ENCODE data around the gene CELSR1.
"Not testable (repeated sequence)": the region's sequence is repeated elsewhere in the genome, so short reads cannot be mapped to it uniquely, and the experiment has no call there.

CELSR1 gene

DNA sequence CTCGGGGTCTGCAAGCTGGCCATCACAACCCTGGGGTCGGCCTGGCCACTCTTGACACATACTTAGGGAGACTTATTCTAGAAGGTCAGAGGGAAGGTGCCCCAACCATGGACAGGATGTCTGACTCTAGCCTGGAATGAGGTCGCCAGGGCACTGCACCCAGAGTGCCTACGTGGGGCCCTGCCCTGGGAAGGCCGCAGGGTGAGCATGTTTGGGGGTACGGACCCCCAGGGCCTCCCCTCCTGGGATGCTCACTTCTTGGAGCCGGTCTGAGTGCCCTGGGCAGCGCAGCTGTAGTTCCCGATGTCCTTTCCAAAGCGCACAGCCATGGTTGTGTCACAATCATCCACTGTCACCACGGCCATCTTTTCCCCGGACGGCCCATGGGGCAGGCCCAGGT lies 126.1 kb downstream of the CELSR1 start:
- no peak for DNase-seq (ENCODE audit: low read depth)
- no peaks in the 10 kb centered on the region for H3K36me3 ChIP-seq (ENCODE audit: control insufficient read depth, insufficient read depth, low read length, severe bottlenecking)
- H3K4me3 ChIP-seq (ENCODE audit: low read length) = no peak overlapping the region
- H3K9me3 ChIP-seq (ENCODE audit: control insufficient read depth, low read length) = peaks cover under 1% of the 10 kb centered on the region
- H3K4me1 ChIP-seq (ENCODE audit: control insufficient read depth, insufficient read depth, low read length) = no peaks in the 10 kb centered on the region
- peaks cover 47% of the 10 kb centered on the region for H3K27me3 ChIP-seq (replicated peaks; ENCODE audit: control insufficient read depth, insufficient read depth, low read length)
- H3K9ac ChIP-seq (ENCODE audit: low read length) = no peak overlapping the region

DNA sequence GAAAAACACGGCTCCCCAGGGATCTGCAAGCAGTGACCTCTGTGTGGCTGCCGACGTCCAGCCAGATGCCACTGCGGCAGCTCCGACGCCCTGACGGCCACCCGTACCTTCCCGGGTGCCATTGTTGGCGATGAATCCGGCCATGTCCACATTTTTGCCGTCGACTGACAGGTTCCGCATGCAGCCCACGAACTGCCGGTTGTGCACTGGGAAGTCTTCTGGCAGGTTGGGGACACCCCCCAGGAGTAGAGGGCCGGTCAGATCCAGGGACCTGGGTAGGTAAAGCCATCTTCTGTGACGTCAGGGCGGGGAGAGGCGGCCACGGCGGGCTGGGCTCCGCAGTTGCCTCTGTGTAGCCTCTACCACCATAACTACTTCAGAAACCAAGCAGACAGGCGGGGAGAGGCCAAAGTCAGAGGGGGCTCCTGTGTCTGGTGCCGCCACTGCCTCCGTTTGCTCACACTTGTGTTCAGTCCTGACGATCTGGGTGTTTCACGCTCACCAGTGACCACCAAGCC lies 127.1 kb downstream of the CELSR1 start:
- no peak for DNase-seq (ENCODE audit: low read depth)
- no peak overlapping the region for H3K9ac ChIP-seq (ENCODE audit: low read length)
- no peaks in the 10 kb centered on the region for H3K36me3 ChIP-seq (ENCODE audit: control insufficient read depth, insufficient read depth, low read length, severe bottlenecking)
- no peaks in the 10 kb centered on the region for H3K9me3 ChIP-seq (ENCODE audit: control insufficient read depth, low read length)
- no peaks in the 10 kb centered on the region for H3K4me1 ChIP-seq (ENCODE audit: control insufficient read depth, insufficient read depth, low read length)
- H3K27me3 ChIP-seq (replicated peaks; ENCODE audit: control insufficient read depth, insufficient read depth, low read length) = peaks cover 43% of the 10 kb centered on the region
- no peak overlapping the region for H3K4me3 ChIP-seq (ENCODE audit: low read length)

DNA sequence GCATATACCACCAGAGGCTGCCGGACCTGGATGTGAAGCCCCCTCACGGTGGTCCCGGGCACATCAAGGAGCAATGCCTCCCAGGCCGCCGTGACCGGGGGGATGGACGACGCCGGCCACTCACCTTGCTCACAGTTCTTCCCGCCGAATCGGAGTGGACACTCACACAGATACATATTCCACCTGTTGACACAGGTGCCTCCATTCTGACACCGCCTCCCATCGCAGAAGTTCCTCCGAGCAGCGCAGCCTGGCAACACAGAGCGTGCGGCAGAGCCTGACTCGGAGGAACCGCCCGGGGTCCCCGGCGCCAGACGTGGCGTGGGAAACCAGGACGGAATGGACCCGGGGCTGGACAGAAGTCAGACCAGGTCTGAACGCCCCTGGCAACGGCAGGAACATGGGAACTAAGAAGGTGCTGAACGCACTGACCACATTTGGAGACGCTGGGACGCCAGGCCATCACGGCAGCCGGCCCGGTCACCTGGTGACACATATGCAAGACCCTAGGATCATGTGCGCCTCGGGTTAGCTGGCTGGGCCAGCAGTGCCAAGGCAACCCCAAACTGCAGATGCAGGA lies 127.7 kb downstream of the CELSR1 start:
- no peaks in the 10 kb centered on the region for H3K9me3 ChIP-seq (ENCODE audit: control insufficient read depth, low read length)
- H3K4me1 ChIP-seq (ENCODE audit: control insufficient read depth, insufficient read depth, low read length) = no peaks in the 10 kb centered on the region
- DNase-seq (ENCODE audit: low read depth) = no peak
- H3K4me3 ChIP-seq (ENCODE audit: low read length) = no peak overlapping the region
- H3K9ac ChIP-seq (ENCODE audit: low read length) = no peak overlapping the region
- no peaks in the 10 kb centered on the region for H3K36me3 ChIP-seq (ENCODE audit: control insufficient read depth, insufficient read depth, low read length, severe bottlenecking)
- peaks cover 40% of the 10 kb centered on the region for H3K27me3 ChIP-seq (replicated peaks; ENCODE audit: control insufficient read depth, insufficient read depth, low read length)

DNA sequence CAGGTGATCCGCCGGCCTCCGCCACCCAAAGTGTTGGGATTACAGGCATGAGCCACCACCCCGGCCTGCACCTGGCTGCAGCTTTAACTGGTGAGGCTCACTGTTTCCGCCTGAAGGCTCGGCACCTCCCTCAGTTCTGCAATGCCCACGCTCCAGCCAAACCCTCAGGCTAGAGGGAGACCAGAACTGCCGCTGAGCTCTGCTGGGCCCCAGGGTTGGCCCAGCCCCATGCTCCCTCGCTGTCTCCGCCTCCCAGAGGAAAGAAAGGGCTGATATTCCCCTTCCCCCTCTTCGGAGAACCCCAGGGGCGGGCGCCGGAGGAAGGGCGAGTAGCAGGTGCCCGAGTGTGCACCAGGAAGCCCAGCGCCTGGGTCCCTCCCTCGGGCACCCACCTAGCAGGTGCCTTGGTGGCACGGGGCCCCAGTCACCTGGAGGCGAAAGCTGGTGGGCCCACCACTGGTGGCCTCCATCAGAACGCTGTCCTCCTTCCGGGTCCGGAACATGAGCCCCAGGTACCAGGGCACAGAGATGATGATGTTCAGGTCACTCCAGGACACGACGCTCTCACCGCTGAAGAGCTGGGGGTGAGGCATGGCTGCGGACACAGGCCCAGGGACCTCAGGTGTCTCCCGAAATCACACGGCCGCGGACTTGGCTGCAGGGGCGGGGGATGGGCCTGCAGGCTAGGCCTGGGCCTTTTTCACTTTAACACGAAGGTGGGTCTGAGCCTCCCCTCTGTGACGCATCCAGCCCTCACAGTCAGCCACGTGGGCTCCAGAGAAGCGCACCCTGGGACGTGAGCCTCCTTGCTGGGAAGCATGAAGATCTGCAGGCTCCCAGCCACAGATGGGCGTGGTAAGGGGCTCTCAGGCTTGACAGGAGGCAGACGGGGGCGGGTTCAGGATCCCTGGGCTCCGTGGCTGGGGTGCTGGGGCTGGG lies 128.6 kb downstream of the CELSR1 start:
- H3K36me3 ChIP-seq (ENCODE audit: control insufficient read depth, insufficient read depth, low read length, severe bottlenecking) = no peaks in the 10 kb centered on the region
- no peaks in the 10 kb centered on the region for H3K4me1 ChIP-seq (ENCODE audit: control insufficient read depth, insufficient read depth, low read length)
- H3K27me3 ChIP-seq (replicated peaks; ENCODE audit: control insufficient read depth, insufficient read depth, low read length) = peaks cover 32% of the 10 kb centered on the region
- H3K9ac ChIP-seq (ENCODE audit: low read length) = no peak overlapping the region
- no peak for DNase-seq (ENCODE audit: low read depth)
- no peak overlapping the region for H3K4me3 ChIP-seq (ENCODE audit: low read length)
- no peaks in the 10 kb centered on the region for H3K9me3 ChIP-seq (ENCODE audit: control insufficient read depth, low read length)

DNA sequence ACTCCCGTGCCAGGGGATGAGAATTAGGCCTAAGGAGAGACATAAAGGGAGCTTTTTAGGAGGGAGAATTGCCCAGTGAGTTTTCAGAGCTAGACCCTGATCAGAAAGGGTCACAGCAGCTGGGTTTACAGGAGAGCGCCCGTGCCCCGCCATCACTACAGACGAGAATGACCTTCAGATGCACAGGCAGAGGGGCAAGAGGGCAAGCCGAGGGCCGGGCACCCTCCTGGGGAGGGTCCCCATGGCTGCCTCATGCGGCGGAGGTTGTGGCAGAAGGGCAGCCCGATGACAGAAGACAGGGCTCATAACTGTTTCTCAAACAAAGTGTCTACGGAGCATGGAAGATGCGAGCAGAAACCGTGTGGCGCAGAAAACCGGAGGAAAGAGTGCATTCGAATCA lies 129.7 kb downstream of the CELSR1 start:
- Histone ChIP-seq H3K27me3 (replicated peaks; ENCODE audit: control insufficient read depth, insufficient read depth, low read length) (peaks cover 23% of the 10 kb centered on the region), H3K9me3 (ENCODE audit: control insufficient read depth, low read length) (no peaks in the 10 kb centered on the region), H3K36me3 (ENCODE audit: control insufficient read depth, insufficient read depth, low read length, severe bottlenecking) (no peaks in the 10 kb centered on the region), H3K4me3 (ENCODE audit: low read length) (no peak overlapping the region), H3K4me1 (ENCODE audit: control insufficient read depth, insufficient read depth, low read length) (no peaks in the 10 kb centered on the region), H3K9ac (ENCODE audit: low read length) (no peak overlapping the region)
- DNase-seq (ENCODE audit: low read depth) = no peak

DNA sequence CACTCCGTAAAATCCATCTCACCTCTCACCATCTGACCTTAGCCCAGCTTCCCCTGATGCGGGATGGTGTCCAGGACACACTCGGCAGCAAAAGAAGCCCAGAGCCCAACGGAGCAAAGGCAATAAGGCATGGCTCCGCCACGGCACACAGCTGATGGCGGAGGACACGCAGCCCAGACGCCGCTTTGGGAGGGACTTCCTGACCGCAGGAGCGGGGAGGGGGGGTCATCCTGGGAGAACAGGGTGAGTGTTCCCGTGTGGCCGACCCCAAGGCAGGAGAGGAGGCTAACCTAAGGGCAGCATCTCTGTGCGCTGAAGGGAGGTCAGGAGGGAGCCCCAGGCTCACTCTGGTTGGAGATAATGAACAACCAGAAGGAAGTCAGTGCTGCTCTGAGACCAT lies 130.6 kb downstream of the CELSR1 start:
- no peak overlapping the region for H3K9ac ChIP-seq (ENCODE audit: low read length)
- H3K27me3 ChIP-seq (replicated peaks; ENCODE audit: control insufficient read depth, insufficient read depth, low read length) = peaks cover 14% of the 10 kb centered on the region
- no peaks in the 10 kb centered on the region for H3K9me3 ChIP-seq (ENCODE audit: control insufficient read depth, low read length)
- no peaks in the 10 kb centered on the region for H3K4me1 ChIP-seq (ENCODE audit: control insufficient read depth, insufficient read depth, low read length)
- DNase-seq (ENCODE audit: low read depth) = no peak
- no peak overlapping the region for H3K4me3 ChIP-seq (ENCODE audit: low read length)
- H3K36me3 ChIP-seq (ENCODE audit: control insufficient read depth, insufficient read depth, low read length, severe bottlenecking) = no peaks in the 10 kb centered on the region

DNA sequence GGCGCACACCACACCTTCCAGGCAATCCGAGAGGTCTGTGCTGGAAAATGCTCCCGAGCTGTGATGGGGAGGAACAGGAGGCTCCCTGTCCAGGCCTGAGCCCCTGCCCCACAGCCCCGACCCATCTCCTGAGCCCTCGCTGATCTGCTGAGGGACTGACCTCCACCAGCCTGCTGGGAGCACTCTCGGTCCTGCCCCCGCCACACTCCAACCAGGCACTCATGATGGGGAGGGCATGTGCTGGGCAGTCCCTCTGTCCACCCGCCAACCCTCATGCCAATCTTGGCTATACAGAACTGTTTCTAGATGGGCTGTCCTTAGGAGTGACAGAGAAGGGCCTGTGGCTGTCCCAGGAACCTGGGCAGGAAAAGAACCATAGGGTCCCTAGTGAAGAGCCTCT lies 131.1 kb downstream of the CELSR1 start:
- DNase-seq (ENCODE audit: low read depth) = no peak
- no peaks in the 10 kb centered on the region for H3K36me3 ChIP-seq (ENCODE audit: control insufficient read depth, insufficient read depth, low read length, severe bottlenecking)

DNA sequence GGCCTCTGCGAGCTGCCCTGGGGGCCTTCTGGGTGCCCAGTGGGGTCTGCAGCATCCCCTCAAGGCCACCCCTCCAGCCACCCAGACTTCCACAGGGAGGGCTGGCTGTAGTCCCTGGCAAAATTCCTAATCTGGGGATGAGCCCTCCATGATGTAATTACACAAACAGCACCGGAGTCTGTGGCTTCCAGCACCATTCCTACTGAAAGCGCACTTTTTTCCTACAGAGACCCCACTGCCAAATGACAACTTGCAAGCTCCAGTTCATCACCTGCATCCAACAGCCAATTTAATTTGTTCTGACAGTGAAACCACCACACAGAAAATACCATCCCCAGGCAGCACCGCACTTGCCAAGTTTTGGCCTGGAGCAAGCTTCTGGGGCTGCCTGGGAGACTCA lies 131.5 kb downstream of the CELSR1 start:
- no peak for DNase-seq (ENCODE audit: low read depth)
- H3K36me3 ChIP-seq (ENCODE audit: control insufficient read depth, insufficient read depth, low read length, severe bottlenecking) = no peaks in the 10 kb centered on the region
- no peak overlapping the region for H3K9ac ChIP-seq (ENCODE audit: low read length)
- H3K9me3 ChIP-seq (ENCODE audit: control insufficient read depth, low read length) = no peaks in the 10 kb centered on the region
- H3K4me3 ChIP-seq (ENCODE audit: low read length) = no peak overlapping the region
- peaks cover 14% of the 10 kb centered on the region for H3K27me3 ChIP-seq (replicated peaks; ENCODE audit: control insufficient read depth, insufficient read depth, low read length)
- no peaks in the 10 kb centered on the region for H3K4me1 ChIP-seq (ENCODE audit: control insufficient read depth, insufficient read depth, low read length)

More for the DNA sequence above, 131.1 kb downstream of the CELSR1 start:
- no peaks in the 10 kb centered on the region for H3K9me3 ChIP-seq (ENCODE audit: control insufficient read depth, low read length)
- H3K27me3 ChIP-seq (replicated peaks; ENCODE audit: control insufficient read depth, insufficient read depth, low read length) = peaks cover 14% of the 10 kb centered on the region
- H3K4me1 ChIP-seq (ENCODE audit: control insufficient read depth, insufficient read depth, low read length) = no peaks in the 10 kb centered on the region
- no peak overlapping the region for H3K4me3 ChIP-seq (ENCODE audit: low read length)
- H3K9ac ChIP-seq (ENCODE audit: low read length) = no peak overlapping the region

DNA sequence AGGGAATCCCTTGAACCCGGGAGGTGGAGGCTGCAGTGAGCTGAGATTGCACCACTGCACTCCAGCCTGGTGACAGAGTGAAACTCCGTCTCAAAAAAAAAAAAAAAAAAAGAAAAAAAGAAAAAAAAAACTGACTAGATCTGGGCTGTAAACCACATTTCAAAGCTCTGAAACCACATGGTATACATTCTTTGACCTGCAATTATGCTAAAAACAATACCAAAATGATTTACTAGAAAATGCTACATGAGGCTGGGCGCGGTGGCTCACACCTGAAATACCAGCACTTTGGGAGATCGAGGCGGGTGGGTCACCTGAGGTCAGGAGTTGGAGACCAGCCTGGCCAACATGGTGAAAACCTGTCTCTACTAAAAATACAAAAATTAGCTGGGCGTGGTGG lies 133.5 kb downstream of the CELSR1 start:
- H3K4me1 ChIP-seq (ENCODE audit: control insufficient read depth, insufficient read depth, low read length); H3K9me3 ChIP-seq (ENCODE audit: control insufficient read depth, low read length); H3K36me3 ChIP-seq (ENCODE audit: control insufficient read depth, insufficient read depth, low read length, severe bottlenecking); H3K9ac ChIP-seq (ENCODE audit: low read length); DNase-seq (ENCODE audit: low read depth); H3K4me3 ChIP-seq (ENCODE audit: low read length): not testable (repeated sequence)
- H3K27me3 ChIP-seq (replicated peaks; ENCODE audit: control insufficient read depth, insufficient read depth, low read length) = peaks cover 15% of the 10 kb centered on the region

DNA sequence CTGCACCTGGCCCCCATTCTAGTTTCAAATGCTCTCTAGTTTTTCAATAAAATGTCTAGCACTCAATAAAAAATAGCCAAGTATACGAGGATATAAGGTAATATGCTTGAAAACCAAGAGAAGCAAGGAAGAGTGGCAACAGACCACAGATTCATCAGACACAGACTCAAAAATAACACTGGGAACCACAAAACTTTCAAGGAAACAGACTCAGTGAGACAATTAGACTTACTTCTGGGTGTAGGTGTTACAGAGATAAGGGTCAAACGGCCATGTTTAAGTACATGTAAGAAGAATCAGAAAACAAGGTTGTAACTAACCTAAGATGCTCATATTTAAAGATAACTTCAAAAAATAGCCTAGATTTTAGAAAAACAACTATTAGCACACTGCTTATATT lies 134.9 kb downstream of the CELSR1 start:
- DNase-seq (ENCODE audit: low read depth) = no peak
- H3K27me3 ChIP-seq (replicated peaks; ENCODE audit: control insufficient read depth, insufficient read depth, low read length) = peaks cover 15% of the 10 kb centered on the region
- no peak overlapping the region for H3K4me3 ChIP-seq (ENCODE audit: low read length)
- H3K4me1 ChIP-seq (ENCODE audit: control insufficient read depth, insufficient read depth, low read length) = no peaks in the 10 kb centered on the region
- no peaks in the 10 kb centered on the region for H3K9me3 ChIP-seq (ENCODE audit: control insufficient read depth, low read length)
- no peaks in the 10 kb centered on the region for H3K36me3 ChIP-seq (ENCODE audit: control insufficient read depth, insufficient read depth, low read length, severe bottlenecking)
- no peak overlapping the region for H3K9ac ChIP-seq (ENCODE audit: low read length)

DNA sequence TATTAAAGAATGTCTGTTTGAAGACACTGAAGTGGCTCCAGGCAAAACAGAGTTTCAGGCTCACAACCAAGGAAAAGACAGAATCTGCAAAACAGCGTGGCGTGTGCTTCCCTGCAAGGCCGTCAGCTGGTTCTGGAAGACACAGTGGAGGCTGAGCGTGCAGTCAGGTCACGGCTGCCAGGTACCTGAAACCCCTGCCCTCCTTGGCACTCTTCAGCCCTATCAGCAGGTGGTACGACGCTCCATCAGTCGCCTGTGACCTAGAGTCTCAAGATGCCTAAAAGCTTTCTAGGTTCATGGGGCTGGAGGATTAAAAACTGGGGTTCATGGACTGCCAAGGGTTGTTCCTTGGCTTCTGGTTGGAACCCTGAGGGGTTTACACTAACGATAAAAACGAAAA lies 136.1 kb downstream of the CELSR1 start:
- no peak for DNase-seq (ENCODE audit: low read depth)
- no peak overlapping the region for H3K4me3 ChIP-seq (ENCODE audit: low read length)
- H3K36me3 ChIP-seq (ENCODE audit: control insufficient read depth, insufficient read depth, low read length, severe bottlenecking) = no peaks in the 10 kb centered on the region
- H3K9ac ChIP-seq (ENCODE audit: low read length) = no peak overlapping the region
- no peaks in the 10 kb centered on the region for H3K4me1 ChIP-seq (ENCODE audit: control insufficient read depth, insufficient read depth, low read length)
- H3K27me3 ChIP-seq (replicated peaks; ENCODE audit: control insufficient read depth, insufficient read depth, low read length) = peaks cover 10% of the 10 kb centered on the region
- no peaks in the 10 kb centered on the region for H3K9me3 ChIP-seq (ENCODE audit: control insufficient read depth, low read length)
